ENCODE measurements around the gene MTUS2.

DNA sequence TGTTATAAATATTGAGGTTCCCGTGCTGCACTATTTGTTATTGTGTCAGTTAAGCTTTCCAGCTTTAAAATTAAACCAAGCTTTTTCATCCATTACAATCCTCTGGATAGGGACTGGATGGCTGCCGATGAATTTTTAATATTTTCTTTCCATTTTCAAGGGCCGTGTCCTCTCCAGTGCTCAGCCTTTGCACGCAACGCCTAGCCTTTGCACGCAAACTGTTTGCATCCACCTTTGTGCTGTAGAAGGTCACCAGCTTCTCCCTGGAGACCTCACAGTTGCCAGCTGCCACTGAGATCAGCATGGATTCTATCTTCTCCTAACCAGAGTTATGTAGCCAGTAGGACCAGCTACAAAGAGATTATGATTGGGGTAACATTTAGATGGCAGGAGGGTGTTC lies 534.9 kb downstream of the MTUS2 start:
- no peak for TF ChIP-seq POLR2A (IDR thresholded peaks at IDR 0.05; ENCODE audit: extremely low read depth, insufficient read length)
- TF ChIP-seq, protein P1, sequence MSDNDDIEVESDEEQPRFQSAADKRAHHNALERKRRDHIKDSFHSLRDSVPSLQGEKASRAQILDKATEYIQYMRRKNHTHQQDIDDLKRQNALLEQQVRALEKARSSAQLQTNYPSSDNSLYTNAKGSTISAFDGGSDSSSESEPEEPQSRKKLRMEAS (IDR thresholded peaks at IDR 0.05; ENCODE audit: low read depth, low read length) = no peak
